Mammary epithelial cell (primary cell): ENCODE measurements around the gene MAP2K4.

Experiments
- EZH2 ChIP-seq: IDR thresholded peaks from 2 replicates; pipeline ENCODE4 v1.6.1; 2012; ENCODE audit warnings: low read length, inconsistent platforms, borderline replicate concordance
- TF ChIP-seq, protein P1 (sequence below), 2 donors: IDR thresholded peaks in 1 of 2; conservative IDR thresholded peaks in 1 of 2; 2 replicates each; pipeline ENCODE4 v1.5.1; 2011 to 2012; ENCODE audit warnings: inconsistent platforms in 2 of 2, low read length in 2 of 2, mild to moderate bottlenecking in 2 of 2, control low read depth in 1 of 2, low read depth in 1 of 2; ENCODE audit not compliant: insufficient read depth in 1 of 2; ENCODE audit errors: extremely low read depth in 1 of 2

DNA sequence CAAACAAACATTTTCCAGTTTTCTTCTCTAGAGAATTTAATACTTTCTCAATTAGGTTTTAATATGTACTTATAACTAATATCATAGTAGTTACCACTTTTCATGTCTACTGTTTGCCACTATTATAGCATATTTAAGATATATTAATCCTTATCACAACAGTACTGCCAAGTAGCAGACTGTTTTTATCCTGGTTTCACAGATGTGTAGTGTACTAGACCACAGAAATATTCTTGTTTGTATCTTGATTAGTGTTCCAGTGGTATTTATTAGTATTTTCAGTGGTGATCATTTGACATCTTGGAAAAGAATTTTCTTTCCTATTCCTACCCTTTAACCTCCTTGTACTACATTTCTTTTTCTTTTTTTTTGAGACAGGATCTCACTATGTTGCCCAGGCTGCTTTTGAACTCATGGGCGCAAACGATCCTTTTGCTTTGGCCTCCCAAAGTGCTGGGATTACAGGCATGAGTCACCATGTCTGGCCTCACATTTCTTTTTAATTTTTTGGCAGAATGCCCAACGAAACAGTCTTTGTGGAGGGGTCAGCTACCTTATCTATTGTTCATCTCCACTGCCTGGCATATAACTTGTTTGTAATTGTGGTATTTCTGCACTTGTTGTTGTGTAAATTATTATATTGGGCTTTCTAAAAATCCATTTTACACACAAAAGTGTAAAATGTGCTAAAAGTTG, 27.2 kb downstream of the MAP2K4 start:
- TF ChIP-seq, protein P1, sequence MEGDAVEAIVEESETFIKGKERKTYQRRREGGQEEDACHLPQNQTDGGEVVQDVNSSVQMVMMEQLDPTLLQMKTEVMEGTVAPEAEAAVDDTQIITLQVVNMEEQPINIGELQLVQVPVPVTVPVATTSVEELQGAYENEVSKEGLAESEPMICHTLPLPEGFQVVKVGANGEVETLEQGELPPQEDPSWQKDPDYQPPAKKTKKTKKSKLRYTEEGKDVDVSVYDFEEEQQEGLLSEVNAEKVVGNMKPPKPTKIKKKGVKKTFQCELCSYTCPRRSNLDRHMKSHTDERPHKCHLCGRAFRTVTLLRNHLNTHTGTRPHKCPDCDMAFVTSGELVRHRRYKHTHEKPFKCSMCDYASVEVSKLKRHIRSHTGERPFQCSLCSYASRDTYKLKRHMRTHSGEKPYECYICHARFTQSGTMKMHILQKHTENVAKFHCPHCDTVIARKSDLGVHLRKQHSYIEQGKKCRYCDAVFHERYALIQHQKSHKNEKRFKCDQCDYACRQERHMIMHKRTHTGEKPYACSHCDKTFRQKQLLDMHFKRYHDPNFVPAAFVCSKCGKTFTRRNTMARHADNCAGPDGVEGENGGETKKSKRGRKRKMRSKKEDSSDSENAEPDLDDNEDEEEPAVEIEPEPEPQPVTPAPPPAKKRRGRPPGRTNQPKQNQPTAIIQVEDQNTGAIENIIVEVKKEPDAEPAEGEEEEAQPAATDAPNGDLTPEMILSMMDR (conservative IDR thresholded peaks at IDR 0.05 in 1 of 2, IDR thresholded peaks at IDR 0.05 in 1 of 2; ENCODE audit: extremely low read depth in 1 of 2, insufficient read depth in 1 of 2, low read depth in 1 of 2, low read length in 2 of 2): no peak
- TF ChIP-seq EZH2: no peak
